K562 (cell line): ENCODE results near the gene LAG3. TPM values are rescaled to one million over a fixed set of nuclear protein-coding genes. Genes with fewer than 3 reads are reported as not detected.

Experiments
- ATAC-seq: fragments of 200-7000 bp; cut with Tn5 transposase; 3 replicates; pipeline ENCODE4 v1.9.1; 2020; ENCODE audit warnings: moderate library complexity
- BruUV-seq: library from RNA; stranded (reverse); fragments of 400-500 nt; replicated peaks from 2 replicates; lab custom pipeline; 2021; lab: Mats Ljungman, UMichigan
- CTCF ChIA-PET: fragments of 300-600 bp; formaldehyde crosslinking; extraction: SDS; loops from one replicate; lab custom pipeline; 2021; ENCODE audit warnings: low intra/inter-chr PET ratio; lab: Yijun Ruan, JAX
- POLR2A ChIA-PET: fragments of 300-600, 350-650 bp; sonication (Branson Sonifier 250); formaldehyde crosslinking; extraction: SDS; loops from one replicate; lab custom pipeline; 2021; ENCODE audit warnings: antibody characterized with exemption, inconsistent platforms; lab: Yijun Ruan, JAX
- DNase-seq, 4 experiments: peaks; one replicate each; pipeline versions ENCODE4 v3.0.0 to v3.0.0-alpha.2; 2011 to 2018; ENCODE audit warnings: low spot score in 3 of 4, mixed read lengths in 3 of 4; ENCODE audit errors: extremely low read depth in 1 of 4
- FAIRE-seq: peaks from 2 replicates; lab custom pipeline; 2011; peaks lifted over from hg19 to GRCh38; lab: Jason Lieb, UNC
- H2AFZ ChIP-seq: 2 replicates; pipeline ENCODE4 v1.6.0; 2011; ENCODE audit warnings: low read depth, low read length, control low read depth, inconsistent platforms
- H3K27ac ChIP-seq: fragments of 200-600 bp; 3 replicates; pipeline ENCODE4 v1.8.0; 2011; ENCODE audit warnings: low read depth, mild to moderate bottlenecking, control low read depth, inconsistent platforms, low read length, moderate library complexity, mixed read lengths; ENCODE audit errors: extremely low read depth
- H3K27me3 ChIP-seq, 2 experiments: fragments of 300-600 bp in 1 of 2; 2 replicates in 1 of 2; 3 replicates in 1 of 2; pipeline versions ENCODE4 v1.6.0 to v1.8.0; 2011; ENCODE audit warnings: inconsistent platforms in 2 of 2, low read length in 2 of 2, mild to moderate bottlenecking in 1 of 2, mixed read lengths in 1 of 2, moderate library complexity in 1 of 2; ENCODE audit not compliant: control insufficient read depth in 2 of 2, insufficient read depth in 2 of 2
- H3K36me3 ChIP-seq: fragments of 300-600 bp; 3 replicates; pipeline ENCODE4 v1.8.0; 2011; ENCODE audit warnings: mild to moderate bottlenecking, low read length, inconsistent platforms; ENCODE audit not compliant: control insufficient read depth, insufficient read depth
- H3K4me1 ChIP-seq, 2 experiments: fragments of 200-600 bp in 1 of 2; replicated peaks in 1 of 2; 2 replicates in 1 of 2; 3 replicates in 1 of 2; pipeline versions ENCODE4 v1.5.1 to v1.8.0; 2011; ENCODE audit warnings: inconsistent platforms in 2 of 2, low read length in 2 of 2, mild to moderate bottlenecking in 1 of 2, mixed read lengths in 1 of 2, moderate library complexity in 1 of 2; ENCODE audit not compliant: control insufficient read depth in 2 of 2, insufficient read depth in 2 of 2
- H3K4me2 ChIP-seq: 2 replicates; pipeline ENCODE4 v1.6.1; 2011; ENCODE audit warnings: low read length, control low read depth, inconsistent platforms, mixed read lengths; ENCODE audit not compliant: insufficient read depth
- H3K4me3 ChIP-seq: fragments of 200-600 bp; sonication (generic), shearing (Covaris generic); 2 replicates; pipeline ENCODE4 v1.5.1; 2016; ENCODE audit warnings: control low read depth, inconsistent platforms
- H3K79me2 ChIP-seq: fragments of 200-600 bp; 3 replicates; pipeline ENCODE4 v1.8.0; 2011; ENCODE audit warnings: low read length, inconsistent platforms; ENCODE audit not compliant: control insufficient read depth, insufficient read depth
- H3K9ac ChIP-seq, 2 experiments: 2 replicates each; pipeline versions ENCODE4 v1.6.0 to v1.6.1; 2011; ENCODE audit warnings: low read depth in 2 of 2, low read length in 2 of 2, control low read depth in 1 of 2, inconsistent platforms in 1 of 2, mild to moderate bottlenecking in 1 of 2, mixed read lengths in 1 of 2; ENCODE audit not compliant: insufficient read depth in 1 of 2
- H3K9me1 ChIP-seq: one replicate; pipeline ENCODE4 v1.6.0; 2011; ENCODE audit warnings: inconsistent platforms, mild to moderate bottlenecking, low read length, moderate library complexity; ENCODE audit not compliant: control insufficient read depth, insufficient read depth
- H3K9me3 ChIP-seq: replicated peaks from 2 replicates; pipeline ENCODE4 v1.5.1; 2011; ENCODE audit warnings: low read depth, low read length, inconsistent platforms; ENCODE audit not compliant: control insufficient read depth, insufficient read depth
- H4K20me1 ChIP-seq: replicated peaks from 2 replicates; pipeline ENCODE4 v1.6.1; 2011; ENCODE audit warnings: low read length, inconsistent platforms, mixed read lengths; ENCODE audit not compliant: control insufficient read depth, insufficient read depth
- YY1 ChIP-seq, 3 experiments: IDR thresholded peaks; 2 replicates each; pipeline ENCODE4 v1.6.1; 2011; ENCODE audit warnings: low read length in 2 of 3, mild to moderate bottlenecking in 2 of 3, moderate library complexity in 2 of 3, borderline replicate concordance in 1 of 3, control low read depth in 1 of 3, low read depth in 1 of 3; ENCODE audit not compliant: insufficient read depth in 3 of 3, insufficient replicate concordance in 2 of 3, control insufficient read depth in 1 of 3, insufficient read length in 1 of 3; ENCODE audit errors: extremely low read depth in 1 of 3
- WGBS: fragments of 100-300 bp; shearing (Covaris generic); methylation state at CpG from one replicate; pipeline ENCODE4 v1.1.6; 2016; ENCODE audit warnings: low coverage, mixed read lengths; ENCODE audit not compliant: insufficient coverage; ENCODE audit errors: missing lambda C conversion rate; 5-methylcytosine and 5-hydroxymethylcytosine counted together
- in situ Hi-C: fragments of 300-500 bp; cut with MboI; formaldehyde crosslinking; loops from 4 replicates; pipeline ENCODE4 v1.15.0; 2018; ENCODE audit warnings: inconsistent platforms, mixed read lengths
- intact Hi-C: fragments of 100-400 bp; cut with micrococcal nuclease; formaldehyde crosslinking; loops from 2 replicates; pipeline ENCODE4 v1.14.2; 2022
- polyA plus RNA-seq, 8 experiments: library from polyadenylated mRNA; depleted of rRNA in 4 of 8; stranded (reverse) in 5 of 8; unstranded in 3 of 8; fragments of >200 nt; fragmentation: Nextera tagmentation in 2 of 8; fragmentation: Illumina TruSeq in 1 of 8; extraction: Ambion mirVana in 2 of 8; extraction: Trizol in 1 of 8; gene quantifications; 2 replicates each; pipeline versions ENCODE4 v1.2.1 to v1.2.3, GENCODE V29; 2011 to 2014; ENCODE audit warnings: inconsistent platforms in 1 of 8, missing spikeins in 1 of 8
- total RNA-seq, 7 experiments: library from RNA; depleted of rRNA in 6 of 7; stranded (reverse); fragments of >200 nt in 6 of 7; fragmentation: Illumina TruSeq in 2 of 7; extraction: Trizol in 2 of 7; gene quantifications; 2 replicates each; pipeline versions ENCODE4 v1.2.1 to v1.2.3, GENCODE V29; 2011 to 2021; ENCODE audit warnings: low replicate concordance in 1 of 7
- TF ChIP-seq, protein P1 (sequence below): fragments of 250-450 bp; sonication (Bioruptor Pico); IDR thresholded peaks from 2 replicates; pipeline ENCODE4 v1.4.0; 2020; ENCODE audit warnings: borderline replicate concordance

LAG3 gene
- total and polyA plus RNA-seq, 9 of the 15 experiments (the other 6 are each of a cell fraction or from before 2014, with no cell fraction given): 0.07 to 0.66 (median 0.09) TPM; not detected in 1

DNA sequence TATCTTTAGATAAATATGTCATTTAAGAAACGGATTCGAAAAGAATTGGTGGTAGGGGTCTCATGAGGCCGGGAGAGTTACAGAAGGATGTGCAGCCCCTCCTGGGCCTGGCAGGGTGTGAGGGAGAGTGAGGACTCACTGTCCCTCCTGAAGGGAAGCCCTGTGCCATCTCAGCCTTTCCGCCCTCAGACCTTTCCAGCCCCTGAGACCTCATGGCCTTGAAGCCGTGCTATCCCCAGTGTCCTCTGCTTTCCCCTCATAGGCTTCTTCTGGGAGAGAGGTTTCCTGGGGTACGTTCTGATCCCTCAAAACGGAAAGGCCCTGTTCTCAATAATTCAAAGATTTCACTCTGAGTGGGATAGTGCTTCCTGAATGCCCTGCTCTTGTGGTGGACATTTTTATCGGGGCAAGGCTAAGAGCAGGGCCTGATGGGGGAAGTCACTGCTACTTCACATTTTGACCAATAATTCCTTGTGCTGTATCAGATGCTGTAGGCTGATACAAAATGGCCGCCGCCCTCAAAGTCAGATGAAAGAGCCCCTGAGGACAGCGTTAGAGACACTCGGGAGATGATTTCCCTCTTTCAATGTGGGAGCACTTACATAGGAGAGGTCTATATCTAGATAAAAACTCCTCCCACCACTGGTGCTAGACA lies 18.3 kb downstream of the LAG3 start:
- H3K9me3 ChIP-seq: no peaks in the 10 kb centered on the region
- no peaks in the 10 kb centered on the region for H3K9me1 ChIP-seq
- ChIA-PET POLR2A (interaction anchor here (0.6 kb wide), 2 partner anchors 38 to 119 kb away, joined by 3 to 4 read pairs; no protein-coding TSS in a partner anchor), CTCF (no interaction called here)
- H3K9ac ChIP-seq: no peak overlapping the region
- in situ Hi-C loops: no loop called here
- no peaks in the 10 kb centered on the region for H4K20me1 ChIP-seq
- H3K79me2 ChIP-seq: no peaks in the 10 kb centered on the region
- FAIRE-seq (no peak), ATAC-seq (no peak), DNase-seq (no peak)
- WGBS: 55% methylated on average over 12 of the region's 12 CpGs
- no peak overlapping the region for H3K4me2 ChIP-seq
- H3K27me3 ChIP-seq: no peaks in the 10 kb centered on the region
- TF ChIP-seq, protein P1, sequence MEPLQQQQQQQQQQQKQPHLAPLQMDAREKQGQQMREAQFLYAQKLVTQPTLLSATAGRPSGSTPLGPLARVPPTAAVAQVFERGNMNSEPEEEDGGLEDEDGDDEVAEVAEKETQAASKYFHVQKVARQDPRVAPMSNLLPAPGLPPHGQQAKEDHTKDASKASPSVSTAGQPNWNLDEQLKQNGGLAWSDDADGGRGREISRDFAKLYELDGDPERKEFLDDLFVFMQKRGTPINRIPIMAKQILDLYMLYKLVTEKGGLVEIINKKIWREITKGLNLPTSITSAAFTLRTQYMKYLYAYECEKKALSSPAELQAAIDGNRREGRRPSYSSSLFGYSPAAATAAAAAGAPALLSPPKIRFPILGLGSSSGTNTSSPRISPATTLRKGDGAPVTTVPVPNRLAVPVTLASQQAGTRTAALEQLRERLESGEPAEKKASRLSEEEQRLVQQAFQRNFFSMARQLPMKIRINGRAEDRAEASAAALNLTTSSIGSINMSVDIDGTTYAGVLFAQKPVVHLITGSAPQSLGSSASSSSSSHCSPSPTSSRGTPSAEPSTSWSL (CRISPR knock-in tag): no peak
- peak in 2 of 3 experiments; percentile 36 to 82 for TF ChIP-seq YY1 (IDR thresholded peaks at IDR 0.05; ENCODE audit: borderline replicate concordance in 1 of 3, control insufficient read depth in 1 of 3, extremely low read depth in 1 of 3, insufficient read depth in 3 of 3, insufficient read length in 1 of 3, insufficient replicate concordance in 2 of 3, low read depth in 1 of 3, low read length in 2 of 3)
- no peak overlapping the region for H3K27ac ChIP-seq
- peak overlapping the region; percentile 74 for H2AFZ ChIP-seq
- no peaks in the 10 kb centered on the region for H3K36me3 ChIP-seq
- H3K4me3 ChIP-seq: no peak overlapping the region
- peaks cover 4 to 11% of the 10 kb centered on the region in 2 experiments; a peak in 3 of 5 replicates for H3K4me1 ChIP-seq
- BruUV-seq: no TSS peak
- intact Hi-C loops: no loop called here
